ENCODE data around the gene AP1B1. TPM values are rescaled to one million over a fixed set of nuclear protein-coding genes. Genes with fewer than 3 reads are reported as not detected.
"Not testable (repeated sequence)": the region's sequence is repeated elsewhere in the genome, so short reads cannot be mapped to it uniquely, and the experiment has no call there.

AP1B1 gene
- total RNA-seq, 1 experiment from 2014 or later: 119 TPM

GRCh38 chr22:29348956-29349355 lies 39.4 kb downstream of the AP1B1 start:
- no peak overlapping the region for H3K4me3 ChIP-seq (ENCODE audit: insufficient read depth, low read depth, low read length)
- H3K27me3 ChIP-seq (ENCODE audit: control insufficient read depth, insufficient read depth, low read length): no peaks in the 10 kb centered on the region
- DNase-seq: no peak
- peaks cover 33% of the 10 kb centered on the region for H3K36me3 ChIP-seq (replicated peaks; ENCODE audit: control insufficient read depth, insufficient read depth, low read length)

- Histone ChIP-seq H3K36me3 (replicated peaks; ENCODE audit: control insufficient read depth, insufficient read depth, low read length) (peaks cover 28% of the 10 kb centered on the region), H3K4me3 (ENCODE audit: insufficient read depth, low read depth, low read length) (no peak overlapping the region)
- no peak for DNase-seq
Observed at GRCh38 chr22:29348041-29348440, 40.3 kb downstream of the AP1B1 start.

GRCh38 chr22:29346659-29347058 lies 41.7 kb downstream of the AP1B1 start:
- H3K36me3 ChIP-seq (replicated peaks; ENCODE audit: control insufficient read depth, insufficient read depth, low read length): peaks cover 22% of the 10 kb centered on the region
- no peaks in the 10 kb centered on the region for H3K27me3 ChIP-seq (ENCODE audit: control insufficient read depth, insufficient read depth, low read length)
- DNase-seq: no peak
- no peak overlapping the region for H3K4me3 ChIP-seq (ENCODE audit: insufficient read depth, low read depth, low read length)

More at GRCh38 chr22:29348041-29348440, 40.3 kb downstream of the AP1B1 start:
- H3K27me3 ChIP-seq (ENCODE audit: control insufficient read depth, insufficient read depth, low read length): no peaks in the 10 kb centered on the region

GRCh38 chr22:29345932-29346331 lies 42.4 kb downstream of the AP1B1 start:
- no peak for DNase-seq
- H3K36me3 ChIP-seq (replicated peaks; ENCODE audit: control insufficient read depth, insufficient read depth, low read length): peaks cover 19% of the 10 kb centered on the region
- H3K27me3 ChIP-seq (ENCODE audit: control insufficient read depth, insufficient read depth, low read length): no peaks in the 10 kb centered on the region
- H3K4me3 ChIP-seq (ENCODE audit: insufficient read depth, low read depth, low read length): no peak overlapping the region

GRCh38 chr22:29344889-29345288 lies 43.5 kb downstream of the AP1B1 start:
- DNase-seq; H3K4me3 ChIP-seq (ENCODE audit: insufficient read depth, low read depth, low read length); H3K27me3 ChIP-seq (ENCODE audit: control insufficient read depth, insufficient read depth, low read length): not testable (repeated sequence)
- H3K36me3 ChIP-seq (replicated peaks; ENCODE audit: control insufficient read depth, insufficient read depth, low read length): peaks cover 15% of the 10 kb centered on the region

- H3K36me3 ChIP-seq (replicated peaks; ENCODE audit: control insufficient read depth, insufficient read depth, low read length): peaks cover 16% of the 10 kb centered on the region
- DNase-seq: no peak
- no peak overlapping the region for H3K4me3 ChIP-seq (ENCODE audit: insufficient read depth, low read depth, low read length)
- H3K27me3 ChIP-seq (ENCODE audit: control insufficient read depth, insufficient read depth, low read length): no peaks in the 10 kb centered on the region
Observed at GRCh38 chr22:29344137-29344536, 44.2 kb downstream of the AP1B1 start.

GRCh38 chr22:29343313-29343805 lies 45.0 kb downstream of the AP1B1 start:
- Histone ChIP-seq H3K27me3 (ENCODE audit: control insufficient read depth, insufficient read depth, low read length) (no peaks in the 10 kb centered on the region), H3K4me3 (ENCODE audit: insufficient read depth, low read depth, low read length) (no peak overlapping the region), H3K36me3 (replicated peaks; ENCODE audit: control insufficient read depth, insufficient read depth, low read length) (peaks cover 22% of the 10 kb centered on the region)
- peak; percentile 70 for DNase-seq

GRCh38 chr22:29342577-29343312 lies 45.6 kb downstream of the AP1B1 start:
- peaks cover 21% of the 10 kb centered on the region for H3K36me3 ChIP-seq (replicated peaks; ENCODE audit: control insufficient read depth, insufficient read depth, low read length)

GRCh38 chr22:29342177-29342576 lies 46.2 kb downstream of the AP1B1 start:
- Histone ChIP-seq H3K36me3 (replicated peaks; ENCODE audit: control insufficient read depth, insufficient read depth, low read length) (peaks cover 20% of the 10 kb centered on the region), H3K4me3 (ENCODE audit: insufficient read depth, low read depth, low read length) (no peak overlapping the region), H3K27me3 (ENCODE audit: control insufficient read depth, insufficient read depth, low read length) (no peaks in the 10 kb centered on the region)
- DNase-seq: no peak

More at GRCh38 chr22:29342577-29343312, 45.6 kb downstream of the AP1B1 start:
- no peak overlapping the region for H3K4me3 ChIP-seq (ENCODE audit: insufficient read depth, low read depth, low read length)
- DNase-seq: peak; percentile 56
- no peaks in the 10 kb centered on the region for H3K27me3 ChIP-seq (ENCODE audit: control insufficient read depth, insufficient read depth, low read length)

- DNase-seq: no peak
- H3K4me3 ChIP-seq (ENCODE audit: insufficient read depth, low read depth, low read length): no peak overlapping the region
- peaks cover 21% of the 10 kb centered on the region for H3K36me3 ChIP-seq (replicated peaks; ENCODE audit: control insufficient read depth, insufficient read depth, low read length)
- H3K27me3 ChIP-seq (ENCODE audit: control insufficient read depth, insufficient read depth, low read length): no peaks in the 10 kb centered on the region
Observed at GRCh38 chr22:29341849-29342127, 46.6 kb downstream of the AP1B1 start.

GRCh38 chr22:29341056-29341848 lies 47.1 kb downstream of the AP1B1 start:
- H3K4me3 ChIP-seq (ENCODE audit: insufficient read depth, low read depth, low read length): no peak overlapping the region
- peaks cover 21% of the 10 kb centered on the region for H3K36me3 ChIP-seq (replicated peaks; ENCODE audit: control insufficient read depth, insufficient read depth, low read length)
- DNase-seq: no peak
- no peaks in the 10 kb centered on the region for H3K27me3 ChIP-seq (ENCODE audit: control insufficient read depth, insufficient read depth, low read length)

GRCh38 chr22:29340566-29340965 lies 47.8 kb downstream of the AP1B1 start:
- DNase-seq: peak; percentile 42
- Histone ChIP-seq H3K36me3 (replicated peaks; ENCODE audit: control insufficient read depth, insufficient read depth, low read length) (peaks cover 24% of the 10 kb centered on the region), H3K27me3 (ENCODE audit: control insufficient read depth, insufficient read depth, low read length) (no peaks in the 10 kb centered on the region)

GRCh38 chr22:29339381-29340235 lies 48.8 kb downstream of the AP1B1 start:
- Histone ChIP-seq H3K4me3 (ENCODE audit: insufficient read depth, low read depth, low read length) (no peak overlapping the region), H3K27me3 (ENCODE audit: control insufficient read depth, insufficient read depth, low read length) (no peaks in the 10 kb centered on the region), H3K36me3 (replicated peaks; ENCODE audit: control insufficient read depth, insufficient read depth, low read length) (peaks cover 24% of the 10 kb centered on the region)
- peak; percentile 48 for DNase-seq

More at GRCh38 chr22:29340566-29340965, 47.8 kb downstream of the AP1B1 start:
- no peak overlapping the region for H3K4me3 ChIP-seq (ENCODE audit: insufficient read depth, low read depth, low read length)

- DNase-seq: no peak
- peaks cover 24% of the 10 kb centered on the region for H3K36me3 ChIP-seq (replicated peaks; ENCODE audit: control insufficient read depth, insufficient read depth, low read length)
Observed at GRCh38 chr22:29338398-29338797, 50.0 kb downstream of the AP1B1 start.

More at GRCh38 chr22:29338398-29338797, 50.0 kb downstream of the AP1B1 start:
- H3K27me3 ChIP-seq (ENCODE audit: control insufficient read depth, insufficient read depth, low read length): no peaks in the 10 kb centered on the region
- H3K4me3 ChIP-seq (ENCODE audit: insufficient read depth, low read depth, low read length): no peak overlapping the region

All from H7 (cell line).